GM18868 (cell line): ENCODE results near the gene HPS3.
A peak's percentile ranks its signal among the peaks of the same experiment; 100 is the strongest.
"Not testable (repeated sequence)": the region's sequence is repeated elsewhere in the genome, so short reads cannot be mapped to it uniquely, and the experiment has no call there.

Experiments used
- ATAC-seq: cut with Tn5 transposase; IDR thresholded peaks from one replicate; pipeline ENCODE4 v1.9.1; 2021; ENCODE audit warnings: mild to moderate bottlenecking, moderate library complexity; ENCODE audit not compliant: unreplicated experiment

The HPS3 gene

DNA sequence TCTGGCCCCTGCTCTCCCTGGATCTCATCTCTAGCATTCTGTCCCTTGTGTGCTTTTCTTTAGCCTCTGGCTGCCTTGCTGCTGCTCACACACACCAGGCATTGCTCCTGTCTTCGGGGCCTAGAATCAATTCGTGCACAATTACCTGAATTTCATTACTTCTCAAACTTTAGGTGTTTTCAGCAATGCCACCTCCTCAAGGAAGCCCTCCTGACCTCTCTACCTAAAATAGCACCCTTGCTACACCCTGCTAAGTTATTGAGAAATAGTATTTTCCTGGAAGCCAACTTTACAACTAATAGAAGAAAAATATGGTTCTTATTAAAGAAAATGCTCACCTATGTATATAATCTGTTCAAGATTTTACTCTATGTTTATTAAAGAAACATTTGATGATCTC, 51.7 kb downstream of the HPS3 start:
- ATAC-seq, result no peak

DNA sequence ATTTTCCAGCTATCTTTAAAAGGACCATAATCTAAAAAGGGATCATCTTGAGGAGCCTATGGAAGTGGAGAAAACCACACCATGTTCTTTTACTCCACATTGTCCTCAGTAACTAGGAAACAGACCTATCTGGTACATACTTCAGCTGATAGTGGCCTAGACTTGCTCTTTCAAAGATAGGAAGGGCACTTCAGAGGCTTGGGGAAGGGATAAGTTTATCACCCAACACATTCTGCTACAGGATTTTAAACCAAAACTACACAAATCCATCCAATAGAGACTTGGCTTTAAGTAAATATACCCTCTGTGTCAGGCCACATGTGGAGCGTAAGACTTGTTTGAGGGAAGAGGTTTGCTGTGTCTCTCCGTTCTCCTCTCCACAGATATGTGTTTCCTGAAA, 56.8 kb downstream of the HPS3 start:
- no peak for ATAC-seq

DNA sequence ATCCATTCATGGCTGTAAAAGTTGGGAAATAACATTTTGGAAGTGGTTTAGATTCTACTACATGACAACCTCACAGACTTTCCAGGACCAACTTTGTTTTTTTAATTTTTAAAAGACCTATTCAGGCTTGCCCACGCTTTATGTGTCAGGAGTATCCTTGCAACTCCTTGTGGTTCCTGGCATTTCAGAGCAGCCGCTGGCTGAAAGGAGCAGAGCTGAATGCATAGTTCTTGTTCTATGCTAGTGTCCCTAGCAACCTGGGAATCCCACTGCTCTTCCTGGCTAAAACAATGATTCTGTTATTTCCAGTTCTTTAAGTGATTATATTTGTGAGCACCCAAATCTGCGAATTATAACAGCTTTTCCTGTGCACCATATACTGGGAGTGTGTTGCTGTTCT, 57.3 kb downstream of the HPS3 start:
- ATAC-seq, result no peak

DNA sequence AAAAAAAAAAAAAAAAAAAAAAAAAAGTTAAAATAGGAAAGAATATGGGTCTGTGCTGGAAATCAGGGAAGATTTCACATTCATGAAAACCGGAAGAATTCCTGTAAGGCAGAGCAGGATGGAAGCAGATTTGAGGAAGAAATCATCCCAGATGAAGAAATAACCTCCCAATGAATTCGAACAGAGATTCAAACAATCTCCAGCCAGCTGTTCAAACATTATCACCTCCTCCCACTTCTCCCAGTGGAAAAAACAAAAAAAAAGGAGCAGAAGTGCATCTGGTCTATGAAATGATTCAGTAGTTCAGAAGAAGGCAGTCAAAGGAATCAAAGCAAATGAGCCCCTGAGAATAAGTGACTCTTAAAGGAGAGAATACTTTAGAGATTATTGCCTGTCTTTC, 59.1 kb downstream of the HPS3 start:
- no peak for ATAC-seq

DNA sequence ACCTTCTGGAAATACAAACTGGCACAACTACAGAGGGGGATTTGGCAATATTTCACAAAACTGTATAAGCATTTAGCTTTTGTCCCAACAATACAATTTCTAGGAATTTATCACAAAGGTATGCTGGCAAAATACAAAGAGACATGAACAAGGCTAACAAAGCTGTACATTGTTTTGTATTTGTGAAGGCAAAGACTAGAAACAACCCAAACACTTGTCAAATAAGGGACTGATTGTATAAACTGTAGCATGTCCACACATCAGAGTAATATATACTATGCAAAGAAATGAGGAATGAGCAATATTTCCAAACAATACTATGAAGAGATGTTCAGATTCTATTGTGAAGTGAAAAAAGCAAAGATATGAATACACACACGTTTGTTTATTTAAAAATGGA, 65.8 kb downstream of the HPS3 start:
- ATAC-seq, result no peak

DNA sequence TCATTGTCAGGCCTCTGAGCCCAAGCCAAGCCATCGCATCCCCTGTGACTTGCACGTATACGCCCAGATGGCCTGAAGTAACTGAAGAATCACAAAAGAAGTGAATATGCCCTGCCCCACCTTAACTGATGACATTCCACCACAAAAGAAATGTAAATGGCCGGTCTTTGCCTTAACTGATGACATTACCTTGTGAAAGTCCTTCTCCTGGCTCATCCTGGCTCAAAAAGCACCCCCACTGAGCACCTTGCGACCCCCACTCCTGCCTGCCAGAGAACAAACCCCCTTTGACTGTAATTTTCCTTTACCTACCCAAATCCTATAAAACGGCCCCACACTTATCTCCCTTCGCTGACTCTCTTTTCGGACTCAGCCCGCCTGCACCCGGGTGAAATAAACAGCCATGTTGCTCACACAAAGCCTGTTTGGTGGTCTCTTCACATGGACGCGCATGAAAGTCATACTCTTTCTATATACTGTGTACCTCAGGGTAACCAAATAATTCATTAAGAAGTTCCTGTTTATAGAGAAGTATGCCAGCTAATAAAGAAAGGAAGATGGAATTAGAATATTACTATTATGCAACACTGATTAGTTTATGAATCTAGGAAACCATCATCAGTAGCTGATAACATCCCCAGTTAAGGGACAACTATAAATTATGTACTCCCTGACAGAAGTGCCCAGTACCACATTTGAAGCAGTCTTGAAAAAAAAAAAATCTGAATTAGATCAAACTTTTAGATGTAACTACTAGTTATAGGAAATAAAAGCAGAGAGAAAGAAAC, 67.6 kb downstream of the HPS3 start:
- not testable (repeated sequence) for ATAC-seq

DNA sequence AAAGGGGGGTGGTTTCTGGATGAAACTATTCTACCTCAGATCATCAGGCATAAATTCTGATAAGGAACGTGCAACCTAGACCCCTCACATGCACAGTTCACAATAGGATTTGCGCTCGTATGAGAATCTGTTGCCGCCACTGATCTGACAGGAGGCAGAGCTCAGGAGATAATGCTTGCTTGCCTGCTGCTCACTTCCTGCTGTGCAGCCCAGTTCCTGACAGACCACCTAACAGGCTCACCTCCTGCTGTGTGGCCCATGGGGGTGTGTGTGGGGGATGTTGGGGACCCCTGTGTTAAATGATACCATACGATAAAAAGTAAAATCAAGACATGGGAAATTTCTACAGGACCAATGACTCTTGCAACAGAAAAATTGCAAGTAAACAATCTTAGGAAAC, 68.2 kb downstream of the HPS3 start:
- ATAC-seq, result no peak

DNA sequence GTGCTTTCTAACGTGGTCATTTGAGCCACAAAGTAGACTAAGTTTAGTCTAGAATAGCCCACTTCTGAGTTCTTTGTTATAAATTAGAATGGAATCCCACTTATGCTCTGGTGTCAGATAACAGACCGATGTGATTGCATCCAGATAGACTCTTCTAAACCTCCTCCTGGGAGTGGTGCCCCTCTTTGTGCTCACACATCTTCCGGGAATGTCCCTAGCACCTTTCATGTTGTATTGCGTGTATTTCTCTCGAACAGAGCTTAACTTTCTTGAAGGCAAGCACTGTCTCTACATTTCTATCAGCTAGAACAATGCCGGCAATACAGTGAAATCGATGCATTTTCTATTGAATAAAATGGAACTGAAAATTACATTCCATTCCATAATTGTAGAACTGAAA, 69.2 kb downstream of the HPS3 start:
- no peak for ATAC-seq

DNA sequence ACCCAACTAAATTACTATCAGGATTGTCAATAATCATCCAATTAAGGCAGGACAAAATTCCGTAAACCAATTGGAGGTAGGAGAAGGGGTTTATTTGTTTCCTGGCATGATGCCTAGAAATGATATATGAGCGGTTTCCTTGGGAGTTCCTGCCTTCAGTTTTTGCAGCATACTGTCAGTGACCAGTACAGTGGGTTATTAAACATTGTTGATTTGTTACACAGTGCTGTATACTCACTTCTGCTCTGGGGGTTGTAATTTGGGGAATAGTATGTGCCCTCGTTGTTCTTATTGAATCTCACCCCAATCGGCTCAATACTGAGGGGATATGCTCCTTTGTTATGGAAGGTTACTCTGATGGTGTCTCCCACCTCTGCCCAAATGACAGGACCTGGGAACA, 70.0 kb downstream of the HPS3 start:
- no peak for ATAC-seq

DNA sequence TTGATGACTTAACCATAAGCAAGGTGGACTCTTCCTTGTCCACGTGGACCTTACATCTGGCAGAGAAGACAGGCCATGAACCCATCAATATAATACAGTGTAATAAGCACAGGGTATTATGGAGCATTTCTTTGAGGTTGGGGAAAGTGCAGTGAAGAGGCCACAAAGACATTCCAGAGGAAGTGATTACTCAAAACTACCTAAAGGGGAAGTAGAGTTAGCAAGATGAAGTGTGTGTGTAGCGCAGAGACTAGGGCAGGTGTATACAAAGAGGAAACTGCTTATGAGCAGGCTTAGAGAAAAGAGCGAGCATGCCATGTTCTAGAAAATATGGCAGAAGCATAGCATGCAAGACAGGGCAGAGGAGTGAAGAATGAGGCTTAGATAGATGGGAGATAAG, 74.3 kb downstream of the HPS3 start:
- peak; percentile 99 for ATAC-seq

DNA sequence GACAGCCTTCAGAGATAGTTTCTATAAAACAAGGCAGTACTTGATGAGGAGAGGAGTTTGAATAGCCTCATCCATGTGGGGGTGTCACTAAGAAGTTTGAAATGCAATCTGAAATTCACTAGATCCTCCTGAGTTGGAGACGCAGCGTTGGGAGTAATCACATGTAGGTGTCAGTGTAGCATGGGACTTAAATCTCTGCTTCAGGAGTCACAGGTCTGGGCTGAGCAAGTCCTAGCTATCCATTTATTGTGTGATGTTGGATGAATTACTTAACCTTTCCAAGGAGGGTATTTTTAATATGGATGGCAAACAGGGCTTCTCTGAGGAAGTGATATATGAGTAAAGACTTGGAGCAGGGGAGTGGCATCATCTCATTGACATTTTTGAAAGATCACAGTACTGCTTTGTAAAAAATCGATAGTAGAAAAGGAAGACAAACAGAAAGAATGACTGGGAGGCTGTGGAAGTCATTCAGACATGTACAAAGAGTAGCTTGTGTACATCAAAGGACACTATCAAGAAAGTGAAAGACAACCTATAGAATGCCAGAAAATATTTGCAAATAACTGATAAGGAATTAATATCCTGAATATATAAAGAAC, 75.1 kb downstream of the HPS3 start:
- ATAC-seq, result no peak

DNA sequence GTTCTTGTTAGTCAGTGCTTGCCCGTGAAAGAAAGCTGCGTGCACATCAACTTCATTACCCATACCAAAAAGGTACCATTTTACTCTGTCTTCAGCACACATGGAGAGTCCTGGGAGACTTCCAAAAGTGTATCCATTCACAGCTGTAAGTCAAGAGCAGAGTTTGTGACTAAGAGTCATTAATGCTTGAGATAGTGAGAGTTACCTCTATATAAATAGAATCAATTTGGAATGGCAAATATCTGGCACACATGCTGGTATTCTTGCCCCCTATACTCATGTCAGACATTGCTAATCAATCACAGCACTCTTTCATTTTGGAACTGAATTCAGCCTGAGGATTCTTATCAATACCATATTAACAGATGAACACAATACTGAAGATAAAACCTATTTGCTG, 78.0 kb downstream of the HPS3 start:
- no peak for ATAC-seq

DNA sequence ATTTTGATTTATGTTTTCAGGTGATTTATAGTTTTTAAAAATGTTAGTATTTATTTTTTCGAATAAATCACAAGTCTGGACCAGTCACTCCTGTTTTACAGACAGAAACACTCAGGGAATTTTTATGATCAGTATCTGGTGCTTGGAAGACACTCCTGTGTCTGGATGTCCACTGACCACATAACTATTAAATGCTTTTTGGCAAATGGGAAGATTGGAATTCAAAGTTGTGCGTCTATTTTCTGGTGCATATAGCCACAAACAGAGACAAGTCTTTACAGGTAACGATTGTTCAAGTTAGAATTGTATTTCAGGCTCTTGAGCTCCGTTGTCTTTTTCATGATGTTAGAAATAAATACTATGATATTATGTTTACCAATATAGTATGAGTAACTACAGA, 80.0 kb downstream of the HPS3 start:
- ATAC-seq, result no peak

DNA sequence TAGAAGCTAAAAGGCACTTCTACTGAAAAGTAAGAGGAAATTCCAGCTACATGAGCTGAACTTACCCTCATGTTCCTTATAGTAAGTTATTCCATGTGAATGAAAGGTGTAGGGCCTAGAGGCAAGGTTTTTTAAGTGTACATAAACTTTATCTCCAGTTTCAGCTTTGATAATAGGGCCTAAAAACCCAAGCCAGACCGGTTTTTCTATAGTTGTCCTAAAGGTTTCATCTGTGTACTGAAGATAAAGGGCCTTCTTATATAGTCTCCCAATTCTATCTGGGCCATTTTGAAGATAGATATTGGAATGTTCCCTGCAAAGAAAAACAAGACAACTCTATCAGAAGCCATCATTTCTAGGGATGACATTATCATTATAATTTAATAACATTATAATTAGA, 82.9 kb downstream of the HPS3 start:
- ATAC-seq, result no peak

DNA sequence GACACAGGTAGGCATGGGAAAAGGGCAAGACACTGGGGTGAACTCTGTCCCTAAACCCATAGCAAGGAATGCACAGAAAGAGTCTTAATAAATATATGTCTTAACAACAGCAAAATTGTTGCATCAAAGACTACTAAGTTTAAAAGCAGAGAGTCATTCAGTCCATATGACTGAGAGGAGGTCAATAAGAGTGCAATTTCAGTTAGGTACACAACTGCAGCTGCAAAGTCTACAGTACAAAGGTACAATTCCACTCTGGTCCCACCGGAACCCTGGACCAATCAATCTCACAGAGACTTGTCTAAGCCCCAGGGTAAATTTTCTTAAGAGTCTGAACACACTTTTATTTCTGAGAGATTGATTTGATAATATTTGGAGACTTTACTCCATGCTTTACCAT, 85.3 kb downstream of the HPS3 start:
- ATAC-seq, result no peak

DNA sequence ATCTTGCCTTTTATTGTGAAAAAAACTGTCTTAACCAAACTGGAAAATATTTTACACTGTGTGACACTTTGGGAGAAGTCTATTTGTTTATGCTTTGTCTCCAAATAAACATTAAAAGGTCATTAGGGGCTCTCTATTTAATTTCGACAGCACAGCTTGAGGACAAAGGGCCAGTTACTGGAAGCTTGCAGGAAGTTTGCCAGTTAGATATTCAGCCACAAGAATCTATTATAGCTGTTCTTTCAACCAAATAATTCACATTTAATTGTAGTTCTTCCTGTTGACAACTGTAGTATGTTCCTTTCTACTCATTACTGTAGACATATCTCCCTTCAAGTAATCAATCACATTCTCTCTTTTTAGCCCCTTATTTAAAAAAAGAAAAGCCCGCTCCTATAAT, 86.1 kb downstream of the HPS3 start:
- ATAC-seq, result no peak

DNA sequence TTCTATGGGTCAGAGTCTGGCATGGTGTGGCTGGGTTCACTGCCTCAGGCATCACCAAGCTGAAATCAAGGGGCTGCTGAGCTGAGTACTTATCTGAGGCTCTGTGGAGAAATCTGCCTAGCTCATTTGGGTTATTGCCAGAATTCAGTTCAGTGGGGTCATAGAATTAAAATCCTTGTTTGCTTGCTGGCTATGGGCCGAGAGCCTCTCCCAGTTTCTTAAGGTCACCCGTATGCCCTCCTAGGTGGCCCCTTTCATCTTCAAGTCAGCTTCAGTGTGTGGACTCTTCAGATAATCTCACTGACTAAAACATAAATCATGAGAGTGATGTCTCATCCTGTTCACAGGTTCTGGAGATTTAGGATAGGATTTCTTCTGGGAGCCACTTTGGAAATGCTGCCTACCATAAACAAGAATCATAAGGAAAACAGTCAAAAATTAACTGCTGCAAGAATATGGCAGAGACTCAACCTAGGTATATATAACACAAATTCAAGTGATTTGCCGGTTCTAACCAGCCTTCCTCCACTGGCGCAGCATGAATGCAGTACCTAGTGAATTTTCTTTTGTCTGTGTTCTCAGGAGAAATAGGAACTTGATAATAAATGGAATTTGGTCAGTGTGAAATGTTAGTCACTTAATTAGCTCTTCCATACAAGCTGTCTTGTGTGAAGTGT, 86.9 kb downstream of the HPS3 start:
- no peak for ATAC-seq

DNA sequence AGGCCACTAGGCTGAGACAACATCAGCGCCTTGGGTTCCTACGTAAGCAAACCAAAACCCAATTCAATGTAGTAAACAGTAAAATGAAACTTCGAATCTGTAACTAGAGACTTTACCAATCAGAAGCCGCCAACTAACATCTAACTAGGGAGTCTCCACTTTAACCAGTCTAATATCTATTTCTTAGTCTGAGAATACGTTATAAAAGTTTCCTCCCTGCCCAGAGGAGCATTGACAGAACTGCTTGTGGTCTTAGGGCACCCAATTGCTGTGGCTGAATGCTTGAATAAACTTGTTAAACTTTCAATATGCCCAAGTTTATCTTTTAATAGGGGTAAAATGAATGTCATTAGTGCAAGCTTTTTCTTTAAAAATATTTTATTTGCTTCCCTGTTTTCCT, 87.9 kb downstream of the HPS3 start:
- no peak for ATAC-seq

DNA sequence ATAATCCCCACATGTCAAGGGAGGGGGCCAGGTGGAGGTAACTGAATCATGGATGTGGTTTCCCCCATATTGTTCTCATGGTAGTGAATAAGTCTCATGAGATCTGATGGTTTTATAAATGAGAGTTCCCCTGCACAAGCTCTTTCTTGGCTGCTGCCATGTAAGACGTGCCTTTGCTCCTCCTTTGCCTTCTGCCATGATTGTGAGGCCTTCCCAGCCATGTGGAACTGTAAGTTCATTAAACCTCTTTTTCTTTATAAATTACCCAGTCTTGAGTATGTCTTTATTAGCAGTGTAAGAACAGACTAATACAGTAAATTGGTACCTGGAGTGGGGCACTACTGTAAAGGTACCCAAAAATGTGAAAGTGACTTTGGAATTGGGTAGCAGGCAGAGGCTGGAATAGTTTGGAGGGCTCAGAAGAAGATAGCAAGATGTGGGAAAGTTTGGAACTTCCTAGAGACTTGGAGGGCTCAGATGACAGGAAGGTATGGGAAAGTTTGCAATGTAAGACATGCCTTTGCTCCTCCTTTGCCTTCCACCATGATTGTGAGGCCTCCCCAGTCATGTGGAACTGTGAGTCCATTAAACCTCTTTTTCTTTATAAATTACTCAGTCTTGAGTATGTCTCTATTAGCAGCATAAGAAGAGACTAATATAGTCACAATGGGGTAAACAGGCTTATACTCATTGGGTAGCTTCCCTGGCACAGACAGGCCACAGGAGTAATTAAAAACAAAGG, 90.1 kb downstream of the HPS3 start:
- ATAC-seq, result not testable (repeated sequence)

DNA sequence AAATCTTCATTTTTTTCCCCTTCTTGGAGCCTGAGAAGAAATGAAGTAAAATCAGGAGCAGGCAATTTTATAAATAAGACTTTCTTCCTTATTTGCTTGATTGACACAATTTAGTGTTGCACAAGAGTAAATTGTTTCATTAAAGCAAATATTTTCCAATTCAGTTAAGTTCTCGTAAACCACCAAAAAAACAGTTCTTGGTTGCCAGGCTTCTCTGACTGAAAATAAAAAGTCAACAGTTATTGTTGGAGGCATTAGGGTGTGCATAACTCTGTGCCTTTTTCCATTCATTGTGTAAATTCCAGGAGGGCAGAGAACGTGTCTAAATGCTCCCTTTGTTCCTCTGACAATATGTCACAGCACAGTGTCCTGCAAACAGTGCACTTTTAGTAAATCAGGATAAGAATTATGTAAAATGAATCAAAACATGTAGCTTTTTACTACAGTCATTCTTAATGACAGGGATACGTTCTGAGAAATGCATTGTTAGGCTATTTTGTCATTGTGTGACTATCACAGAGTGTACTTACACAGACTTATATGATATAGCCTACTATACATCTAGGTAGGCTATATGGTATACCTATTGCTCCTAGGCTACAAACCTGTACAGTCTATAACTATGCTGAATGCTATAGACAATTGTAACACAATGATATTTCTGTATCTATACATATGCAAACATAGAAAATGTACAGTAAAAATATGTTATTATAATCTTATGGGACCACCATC, 92.5 kb downstream of the HPS3 start, which contains the start of gene CP:
CP (minus strand) TSS at position 47 of the 735 bp plus-strand sequence; CDS start at position 10, 37 bp downstream.
- no peak for ATAC-seq
